GM19468 (cell line): ENCODE data around the gene AGXT.

Source experiments
- ATAC-seq: cut with Tn5 transposase; IDR thresholded peaks from one replicate; pipeline ENCODE4 v1.9.1; 2021; ENCODE audit warnings: mild to moderate bottlenecking, moderate library complexity, moderate number of reproducible peaks; ENCODE audit not compliant: unreplicated experiment; ENCODE audit errors: extremely low read depth

Gene AGXT

GRCh38 chr2:240884221-240884620 lies 15.6 kb downstream of the AGXT start:
- ATAC-seq: no peak

- no peak for ATAC-seq
Observed at GRCh38 chr2:240884745-240885144, 16.1 kb downstream of the AGXT start.

GRCh38 chr2:240885566-240885965 lies 16.9 kb downstream of the AGXT start:
- ATAC-seq: no peak

- no peak for ATAC-seq
Observed at GRCh38 chr2:240886023-240886565, 17.5 kb downstream of the AGXT start.

- no peak for ATAC-seq
Observed at GRCh38 chr2:240886678-240887609, 18.3 kb downstream of the AGXT start.

- ATAC-seq: no peak
Observed at GRCh38 chr2:240887631-240888030, 19.0 kb downstream of the AGXT start.

- no peak for ATAC-seq
Observed at GRCh38 chr2:240888130-240888889, 19.7 kb downstream of the AGXT start.

- no peak for ATAC-seq
Observed at GRCh38 chr2:240888890-240889573, 20.4 kb downstream of the AGXT start.

GRCh38 chr2:240889601-240890560 lies 21.3 kb downstream of the AGXT start:
- ATAC-seq: no peak

- ATAC-seq: no peak
Observed at GRCh38 chr2:240890691-240891090, 22.1 kb downstream of the AGXT start.

GRCh38 chr2:240891492-240892340 lies 23.1 kb downstream of the AGXT start:
- ATAC-seq: no peak

GRCh38 chr2:240892356-240892755 lies 23.7 kb downstream of the AGXT start:
- ATAC-seq: no peak

GRCh38 chr2:240892925-240893324 lies 24.3 kb downstream of the AGXT start:
- no peak for ATAC-seq

GRCh38 chr2:240893363-240893844 lies 24.8 kb downstream of the AGXT start:
- ATAC-seq: no peak

- no peak for ATAC-seq
Observed at GRCh38 chr2:240894006-240894405, 25.4 kb downstream of the AGXT start.

- ATAC-seq: no peak
Observed at GRCh38 chr2:240894836-240895558, 26.4 kb downstream of the AGXT start.

GRCh38 chr2:240895656-240896388 lies 27.2 kb downstream of the AGXT start, which contains the start of gene MAB21L4:
Gene MAB21L4 (minus strand): TSS chr2:240896156. CDS start chr2:240895997, 159 bp downstream.
- ATAC-seq: no peak
